HG03103 (cell line): Measurements from ENCODE around the gene ZNF691.
"Not testable (repeated sequence)": the region's sequence is repeated elsewhere in the genome, so short reads cannot be mapped to it uniquely, and the experiment has no call there.

Experiments
- ATAC-seq: cut with Tn5 transposase; IDR thresholded peaks from one replicate; pipeline ENCODE4 v1.9.1; 2021; ENCODE audit warnings: low read depth; ENCODE audit not compliant: unreplicated experiment

ZNF691 gene, protein sequence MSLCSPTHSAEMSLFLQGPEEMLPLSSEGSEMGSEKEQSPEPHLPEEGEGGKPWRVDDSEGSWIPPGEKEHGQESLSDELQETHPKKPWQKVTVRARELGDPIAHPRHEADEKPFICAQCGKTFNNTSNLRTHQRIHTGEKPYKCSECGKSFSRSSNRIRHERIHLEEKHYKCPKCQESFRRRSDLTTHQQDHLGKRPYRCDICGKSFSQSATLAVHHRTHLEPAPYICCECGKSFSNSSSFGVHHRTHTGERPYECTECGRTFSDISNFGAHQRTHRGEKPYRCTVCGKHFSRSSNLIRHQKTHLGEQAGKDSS

GRCh38 chr1:42846257-42847110, at the start of gene ZNF691:
TSS of gene ZNF691 (plus strand) at chr1:42846613. CDS start at chr1:42849659, 3,046 bp downstream.
- peak; percentile 79 for ATAC-seq

GRCh38 chr1:42797414-42797813, 49.0 kb upstream of the ZNF691 start:
- no peak for ATAC-seq

DNA sequence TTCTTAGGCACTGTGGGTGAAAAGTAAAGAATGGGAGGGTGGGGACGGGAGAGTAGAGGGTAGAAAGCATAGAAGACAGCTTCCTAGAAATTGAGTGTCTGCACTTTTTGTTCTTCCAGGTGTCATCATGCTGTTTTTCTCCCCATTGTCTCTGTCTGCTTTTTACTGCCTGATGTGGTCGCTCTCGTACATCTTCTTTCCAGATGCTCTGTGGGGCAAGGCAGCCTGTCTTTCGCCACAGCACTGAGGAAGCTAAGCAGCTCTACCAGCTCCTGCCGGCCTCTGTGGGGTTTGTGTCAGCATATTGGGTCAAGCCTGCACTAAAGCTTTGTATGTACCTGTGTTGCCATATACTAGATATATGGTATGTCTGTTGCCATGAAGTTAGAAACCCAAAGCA, 48.4 kb upstream of the ZNF691 start:
- no peak for ATAC-seq

- no peak for ATAC-seq
Measured at GRCh38 chr1:42801832-42802473, 44.5 kb upstream of the ZNF691 start.

GRCh38 chr1:42806171-42806570, 40.2 kb upstream of the ZNF691 start:
- no peak for ATAC-seq

- ATAC-seq: no peak
Measured at GRCh38 chr1:42806593-42806992, 39.8 kb upstream of the ZNF691 start.

DNA sequence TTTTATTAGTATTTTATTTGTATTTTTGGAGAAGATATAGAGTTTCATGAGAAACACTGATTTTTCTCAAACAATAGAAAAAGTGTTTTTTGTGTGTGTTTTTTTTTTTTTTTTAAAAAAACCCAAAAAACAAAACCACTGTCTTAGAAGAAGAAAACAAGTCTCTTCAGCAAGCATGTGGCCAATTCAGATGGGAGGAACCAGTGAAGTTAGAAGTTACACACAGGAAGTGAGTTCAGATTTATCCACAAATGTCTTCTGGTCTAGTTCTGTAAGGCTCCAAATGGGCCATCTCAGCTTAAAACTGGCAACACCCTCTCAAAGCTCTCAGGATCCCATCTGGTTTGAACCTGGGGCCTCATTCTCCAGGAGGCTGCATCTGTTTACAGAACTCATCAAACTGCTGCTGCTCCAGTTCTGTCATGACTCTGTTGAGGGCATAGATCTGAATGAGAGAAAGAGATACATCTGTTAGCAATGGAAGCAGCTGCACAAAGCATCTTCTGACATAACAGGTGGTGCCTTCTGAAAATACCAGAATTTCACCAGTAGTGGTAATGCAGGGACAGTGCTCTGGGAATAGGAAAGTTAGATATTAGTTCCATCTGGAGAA, 39.3 kb upstream of the ZNF691 start:
- ATAC-seq: no peak

- ATAC-seq: not testable (repeated sequence)
Measured at GRCh38 chr1:42814815-42815214, 31.6 kb upstream of the ZNF691 start.

- no peak for ATAC-seq
Measured at GRCh38 chr1:42815941-42816584, 30.4 kb upstream of the ZNF691 start.

DNA sequence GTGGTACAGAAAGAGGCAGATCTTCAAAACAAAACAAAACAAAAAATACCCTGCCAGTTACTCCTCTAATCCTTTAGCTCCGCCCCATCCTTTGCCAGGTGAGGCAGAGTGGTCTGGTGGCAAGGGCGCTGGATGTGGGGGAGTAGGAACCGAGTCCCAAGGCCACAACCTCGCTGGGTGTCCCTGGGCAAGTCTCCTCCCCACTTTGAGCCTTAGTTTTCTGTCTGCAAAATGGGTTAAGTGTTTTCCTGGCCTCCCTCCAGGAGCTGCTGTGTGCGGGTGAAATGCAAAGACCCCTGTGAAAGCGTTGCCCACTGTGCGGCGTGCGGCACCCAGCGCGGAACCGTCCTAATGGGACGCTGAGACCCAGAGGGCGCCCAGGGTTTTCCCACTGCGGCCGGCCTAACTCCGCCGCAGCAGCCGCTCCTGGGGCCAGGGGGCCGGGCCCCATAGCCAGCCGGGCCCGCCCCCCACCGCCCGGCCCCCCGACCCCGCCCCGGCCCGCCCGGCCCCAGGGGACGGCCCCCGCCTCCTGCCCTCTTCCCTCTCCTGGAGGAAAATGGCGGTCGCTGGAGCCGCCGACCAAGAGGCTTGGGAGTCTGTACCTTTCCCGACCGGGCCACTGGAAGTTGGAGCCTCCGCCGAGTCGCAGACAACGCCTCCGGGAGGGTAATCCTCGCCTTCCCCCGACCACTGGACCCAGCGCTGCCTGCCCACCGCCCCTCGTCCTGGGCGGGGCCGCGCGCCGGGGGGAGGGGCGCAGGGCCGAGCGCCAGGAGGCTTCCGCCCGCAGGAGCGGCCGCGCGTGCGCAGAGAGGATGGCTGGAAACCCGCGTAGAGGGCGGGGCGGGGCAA, 29.6 kb upstream of the ZNF691 start, which contains the start of the genes ERMAP and SVBP:
ERMAP (plus strand) TSS at position 538 of the 855 bp plus-strand sequence. CDS start 13,327 bp downstream, outside the sequence.
SVBP (minus strand) TSS at position 813 of the 855 bp plus-strand sequence. CDS start 853 bp downstream, outside the sequence.
- peak; percentile 73 for ATAC-seq

DNA sequence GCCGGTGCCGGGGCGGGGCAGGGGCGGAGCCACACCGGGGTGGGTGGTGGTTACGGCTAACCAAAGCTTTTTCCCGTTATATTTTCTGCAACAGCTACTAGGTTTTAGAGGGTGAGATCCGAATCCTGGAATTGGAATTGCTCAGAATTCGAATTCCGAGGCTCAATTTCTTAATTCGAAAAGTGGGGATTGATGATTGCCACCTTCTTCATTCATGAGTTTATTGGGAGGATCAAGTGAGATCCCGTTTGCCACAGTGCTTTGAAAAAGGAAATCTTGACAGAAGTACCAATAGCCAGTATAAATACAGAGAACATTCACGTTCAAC, 29.0 kb upstream of the ZNF691 start:
- ATAC-seq: no peak

DNA sequence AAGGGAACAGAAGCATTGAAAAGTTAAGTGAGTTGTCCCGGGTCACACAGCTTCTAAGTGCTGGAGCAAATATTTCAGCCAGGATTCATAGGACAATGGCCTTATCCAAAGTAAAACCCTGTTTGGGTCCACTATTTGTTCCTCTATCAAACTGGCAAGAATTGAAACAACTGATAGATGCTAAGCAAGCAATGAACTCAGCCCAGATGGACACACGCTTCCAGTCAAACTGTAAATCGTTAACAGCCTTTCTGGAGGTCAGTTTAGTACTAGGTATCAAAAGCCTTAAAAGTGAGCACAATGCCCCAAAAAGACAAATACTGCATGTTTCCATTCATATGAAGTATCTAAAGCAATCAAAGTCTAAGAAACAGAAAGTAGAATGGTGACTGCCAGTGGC, 28.4 kb upstream of the ZNF691 start:
- ATAC-seq: no peak

- no peak for ATAC-seq
Measured at GRCh38 chr1:42820813-42821212, 25.6 kb upstream of the ZNF691 start.

DNA sequence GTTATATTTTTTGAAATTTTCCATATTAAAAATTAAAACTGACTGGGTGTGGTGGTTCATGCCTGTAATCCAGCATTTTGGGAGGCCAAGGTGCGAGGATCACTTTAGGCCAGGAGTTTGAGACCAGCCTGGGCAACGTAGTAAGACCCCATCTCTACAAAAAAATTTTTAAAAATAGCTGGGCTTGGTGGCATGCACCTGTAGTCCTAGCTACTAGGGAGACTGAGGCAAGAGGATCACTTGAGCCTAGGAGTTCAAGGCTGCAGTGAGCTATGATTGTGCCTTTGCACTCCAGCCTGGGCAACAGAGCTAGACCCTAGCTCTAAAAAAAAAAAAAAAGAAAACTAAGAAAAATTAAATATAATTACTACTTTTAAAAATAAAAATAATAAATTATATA, 24.7 kb upstream of the ZNF691 start:
- ATAC-seq: no peak

DNA sequence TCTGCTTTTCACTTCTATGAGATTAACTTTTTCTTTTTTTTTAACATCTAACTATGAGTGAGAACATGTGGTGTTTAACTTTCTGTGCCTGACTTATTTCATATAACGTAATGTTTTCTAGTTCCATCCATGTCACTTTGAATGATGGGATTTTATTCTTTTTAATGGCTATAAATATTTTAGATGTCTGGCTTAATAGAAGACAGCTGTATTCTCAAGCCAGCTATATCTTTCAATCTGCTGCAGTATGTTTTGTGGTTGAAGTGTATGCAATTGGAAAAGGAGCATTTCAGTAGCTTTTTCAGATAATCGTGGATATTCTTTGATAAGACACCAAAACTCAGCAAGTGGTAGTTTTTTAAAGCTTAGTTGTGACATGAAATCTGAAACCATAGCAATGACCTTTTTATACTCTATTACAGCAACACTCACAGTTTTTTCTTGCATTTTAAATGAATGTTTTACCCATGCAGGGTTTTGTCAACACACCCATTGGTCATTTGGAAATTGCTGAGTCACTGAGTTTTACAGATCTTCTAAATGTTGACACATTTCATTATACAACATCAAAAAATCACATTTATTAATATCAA, 23.5 kb upstream of the ZNF691 start:
- no peak for ATAC-seq

DNA sequence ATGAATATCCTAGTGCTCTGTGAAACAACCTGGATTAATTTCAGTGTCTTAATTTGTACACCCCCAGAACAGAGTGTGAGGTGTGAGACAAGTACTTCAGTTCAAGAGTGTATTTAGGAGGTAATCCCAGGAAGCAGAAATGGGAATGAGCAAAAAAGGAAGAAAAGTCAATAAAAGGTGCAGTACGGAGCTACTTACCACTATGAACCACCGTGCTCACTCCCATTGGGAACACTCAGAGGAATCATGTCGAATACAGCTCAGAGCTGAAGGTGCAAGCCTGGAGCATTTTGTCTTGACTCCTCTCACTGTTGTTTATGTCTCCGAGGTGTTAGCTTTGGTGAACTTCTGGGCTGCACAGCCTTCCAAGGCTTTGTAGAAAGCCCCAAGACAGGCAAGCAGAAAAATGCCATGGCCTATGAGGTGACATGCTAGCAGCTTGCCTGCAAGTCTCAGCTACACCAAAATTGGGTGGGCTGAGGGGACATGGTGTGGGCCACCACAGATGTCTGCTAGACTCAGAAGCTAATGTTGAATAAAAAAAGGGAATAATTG, 21.9 kb upstream of the ZNF691 start:
- no peak for ATAC-seq

- ATAC-seq: no peak
Measured at GRCh38 chr1:42825036-42825851, 21.2 kb upstream of the ZNF691 start.

DNA sequence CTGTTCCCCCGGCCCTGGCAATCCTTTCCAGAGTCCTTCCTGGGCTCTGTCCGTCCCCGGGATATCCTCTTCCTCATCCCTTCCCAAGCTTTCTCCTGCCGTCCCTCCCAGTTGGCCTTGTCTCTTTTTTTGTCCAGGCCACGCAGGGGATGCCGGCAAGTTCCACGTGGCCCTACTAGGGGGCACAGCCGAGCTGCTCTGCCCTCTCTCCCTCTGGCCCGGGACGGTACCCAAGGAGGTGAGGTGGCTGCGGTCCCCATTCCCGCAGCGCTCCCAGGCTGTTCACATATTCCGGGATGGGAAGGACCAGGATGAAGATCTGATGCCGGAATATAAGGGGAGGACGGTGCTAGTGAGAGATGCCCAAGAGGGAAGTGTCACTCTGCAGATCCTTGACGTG, 15.8 kb upstream of the ZNF691 start:
- no peak for ATAC-seq
